ENCODE measurements around the gene SMARCA1.

The SMARCA1 gene

DNA sequence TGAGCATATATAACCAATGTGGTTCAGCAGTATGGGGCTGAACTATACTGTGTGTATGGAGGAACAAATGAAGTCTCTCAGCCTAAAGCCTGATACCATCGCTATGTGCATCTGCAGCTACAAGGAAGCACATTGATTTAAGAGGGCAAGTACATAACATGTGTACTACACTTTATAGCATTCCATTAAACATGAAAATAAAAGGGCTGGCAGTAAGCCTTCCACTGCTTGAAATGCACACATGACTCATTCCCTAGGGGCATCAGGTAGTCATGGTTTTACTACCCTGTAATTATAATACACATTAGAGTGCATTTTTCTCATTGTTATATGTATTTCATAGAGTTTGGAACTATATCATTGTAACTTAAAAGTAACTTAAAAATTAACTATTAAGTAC is 51.2 kb downstream of the SMARCA1 start:
- no peak for DNase-seq (ENCODE audit: insufficient read length, low spot score)
- TF ChIP-seq, protein P1, sequence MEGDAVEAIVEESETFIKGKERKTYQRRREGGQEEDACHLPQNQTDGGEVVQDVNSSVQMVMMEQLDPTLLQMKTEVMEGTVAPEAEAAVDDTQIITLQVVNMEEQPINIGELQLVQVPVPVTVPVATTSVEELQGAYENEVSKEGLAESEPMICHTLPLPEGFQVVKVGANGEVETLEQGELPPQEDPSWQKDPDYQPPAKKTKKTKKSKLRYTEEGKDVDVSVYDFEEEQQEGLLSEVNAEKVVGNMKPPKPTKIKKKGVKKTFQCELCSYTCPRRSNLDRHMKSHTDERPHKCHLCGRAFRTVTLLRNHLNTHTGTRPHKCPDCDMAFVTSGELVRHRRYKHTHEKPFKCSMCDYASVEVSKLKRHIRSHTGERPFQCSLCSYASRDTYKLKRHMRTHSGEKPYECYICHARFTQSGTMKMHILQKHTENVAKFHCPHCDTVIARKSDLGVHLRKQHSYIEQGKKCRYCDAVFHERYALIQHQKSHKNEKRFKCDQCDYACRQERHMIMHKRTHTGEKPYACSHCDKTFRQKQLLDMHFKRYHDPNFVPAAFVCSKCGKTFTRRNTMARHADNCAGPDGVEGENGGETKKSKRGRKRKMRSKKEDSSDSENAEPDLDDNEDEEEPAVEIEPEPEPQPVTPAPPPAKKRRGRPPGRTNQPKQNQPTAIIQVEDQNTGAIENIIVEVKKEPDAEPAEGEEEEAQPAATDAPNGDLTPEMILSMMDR (IDR thresholded peaks at IDR 0.05; ENCODE audit: insufficient read depth, missing control alignments): no peak
- FAIRE-seq: no peak

DNA sequence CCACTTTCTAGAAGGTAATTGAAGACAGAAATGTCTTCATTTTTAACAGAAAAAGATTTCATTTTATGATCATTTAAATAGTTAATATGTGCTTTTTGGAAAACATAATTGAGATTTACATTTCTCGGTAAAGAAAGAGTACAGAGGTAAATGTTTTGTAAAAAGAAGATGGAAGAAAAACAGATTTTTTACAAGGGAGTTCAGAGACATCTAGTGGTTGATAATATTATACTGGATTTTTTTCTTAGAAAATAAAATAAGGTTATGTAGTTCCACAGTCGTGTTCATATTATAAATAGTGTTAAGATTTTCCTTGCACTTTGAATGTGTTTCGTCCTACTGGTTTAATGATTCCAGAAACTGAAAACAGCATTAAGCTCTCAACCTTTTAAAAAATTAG is 60.6 kb downstream of the SMARCA1 start:
- DNase-seq (ENCODE audit: insufficient read length, low spot score): no peak
- TF ChIP-seq, protein P1 (IDR thresholded peaks at IDR 0.05; ENCODE audit: insufficient read depth, missing control alignments): no peak
- FAIRE-seq: no peak

- TF ChIP-seq, protein P1 (IDR thresholded peaks at IDR 0.05; ENCODE audit: insufficient read depth, missing control alignments): no peak
- no peak for FAIRE-seq
- DNase-seq (ENCODE audit: insufficient read length, low spot score): no peak
Measured at GRCh38 chrX:129461801-129462456, 61.4 kb downstream of the SMARCA1 start.

- no peak for DNase-seq (ENCODE audit: insufficient read length, low spot score)
- TF ChIP-seq, protein P1 (IDR thresholded peaks at IDR 0.05; ENCODE audit: insufficient read depth, missing control alignments): no peak
- FAIRE-seq: no peak
Measured at GRCh38 chrX:129452523-129452922, 70.8 kb downstream of the SMARCA1 start.

- TF ChIP-seq, protein P1 (IDR thresholded peaks at IDR 0.05; ENCODE audit: insufficient read depth, missing control alignments): no peak
- FAIRE-seq (no peak), DNase-seq (ENCODE audit: insufficient read length, low spot score) (no peak)
Measured at GRCh38 chrX:129450123-129450522, 73.2 kb downstream of the SMARCA1 start.

- FAIRE-seq: no peak
- TF ChIP-seq, protein P1 (IDR thresholded peaks at IDR 0.05; ENCODE audit: insufficient read depth, missing control alignments): no peak
- no peak for DNase-seq (ENCODE audit: insufficient read length, low spot score)
Measured at GRCh38 chrX:129449148-129449547, 74.1 kb downstream of the SMARCA1 start.

GRCh38 chrX:129445436-129445835 is 77.9 kb downstream of the SMARCA1 start:
- DNase-seq (ENCODE audit: insufficient read length, low spot score) (no peak), FAIRE-seq (no peak)
- TF ChIP-seq, protein P1 (IDR thresholded peaks at IDR 0.05; ENCODE audit: insufficient read depth, missing control alignments): no peak

Data from D721Med (cell line).